Progenitor cell of endocrine pancreas (in vitro differentiated cells): ENCODE data around the gene CDH8. TPM values are rescaled to one million over a fixed set of nuclear protein-coding genes. Genes with fewer than 3 reads are reported as not detected.
"Not testable (repeated sequence)": the region's sequence is repeated elsewhere in the genome, so short reads cannot be mapped to it uniquely, and the experiment has no call there.

Source experiments
- DNase-seq: peaks from one replicate; pipeline ENCODE4 v3.0.0; 2021; ENCODE audit warnings: low spot score; ENCODE audit not compliant: unreplicated experiment
- H3K27ac Mint-ChIP-seq: 2 replicates; pipeline ENCODE4 v1.8.0; 2021; ENCODE audit warnings: mild to moderate bottlenecking, moderate library complexity, mixed read lengths
- H3K27me3 Mint-ChIP-seq: 2 replicates; pipeline ENCODE4 v1.8.0; 2021; ENCODE audit warnings: mixed read lengths
- H3K36me3 Mint-ChIP-seq: 2 replicates; pipeline ENCODE4 v1.8.0; 2022; ENCODE audit warnings: mixed read lengths; ENCODE audit not compliant: insufficient read depth
- H3K4me1 Mint-ChIP-seq: 2 replicates; pipeline ENCODE4 v1.8.0; 2021; ENCODE audit warnings: low read depth, mixed read lengths
- H3K4me3 Mint-ChIP-seq: 2 replicates; pipeline ENCODE4 v1.8.0; 2021; ENCODE audit warnings: low read depth, mild to moderate bottlenecking, moderate library complexity, mixed read lengths
- H3K9me3 Mint-ChIP-seq: 2 replicates; pipeline ENCODE4 v1.8.0; 2021; ENCODE audit warnings: low read depth, mixed read lengths
- CTCF ChIP-seq: fragments of 200-600 bp; sonication (generic); IDR thresholded peaks from one replicate; pipeline ENCODE4 v1.5.0; 2021; ENCODE audit warnings: antibody characterized with exemption, mild to moderate bottlenecking; ENCODE audit not compliant: unreplicated experiment
- total RNA-seq: library from RNA; stranded (reverse); gene quantifications from 2 replicates; pipeline ENCODE4 v1.2.1, GENCODE V29; 2021

Gene CDH8
- total RNA-seq, 1 donor from 2014 or later, result 3.1 TPM

- TF ChIP-seq CTCF, result no peak
- H3K27ac Mint-ChIP-seq, result no peak overlapping the region
- H3K27me3 Mint-ChIP-seq, result no peaks in the 10 kb centered on the region
- DNase-seq, result no peak
- H3K9me3 Mint-ChIP-seq, result no peaks in the 10 kb centered on the region
- H3K36me3 Mint-ChIP-seq, result no peaks in the 10 kb centered on the region
- no peak overlapping the region for H3K4me3 Mint-ChIP-seq
- H3K4me1 Mint-ChIP-seq, result no peaks in the 10 kb centered on the region
These were observed 228.7 kb downstream of the CDH8 start for GRCh38 chr16:61807551-61807950.

GRCh38 chr16:61801217-61801616 is 235.0 kb downstream of the CDH8 start:
- not testable (repeated sequence) for H3K36me3 Mint-ChIP-seq, H3K27ac Mint-ChIP-seq, H3K4me3 Mint-ChIP-seq

GRCh38 chr16:61798741-61799140 is 237.5 kb downstream of the CDH8 start:
- no peak for TF ChIP-seq CTCF
- Mint-ChIP-seq H3K4me3 (no peak overlapping the region), H3K4me1 (no peaks in the 10 kb centered on the region), H3K9me3 (peaks cover 4% of the 10 kb centered on the region), H3K27me3 (no peaks in the 10 kb centered on the region), H3K36me3 (no peaks in the 10 kb centered on the region), H3K27ac (no peak overlapping the region)
- no peak for DNase-seq

More at GRCh38 chr16:61801217-61801616, 235.0 kb downstream of the CDH8 start:
- not testable (repeated sequence) for H3K9me3 Mint-ChIP-seq, DNase-seq, H3K4me1 Mint-ChIP-seq, H3K27me3 Mint-ChIP-seq

GRCh38 chr16:61797961-61798507 is 238.2 kb downstream of the CDH8 start:
- H3K9me3 Mint-ChIP-seq, result peaks cover 4% of the 10 kb centered on the region
- no peaks in the 10 kb centered on the region for H3K4me1 Mint-ChIP-seq
- no peak for DNase-seq
- no peak overlapping the region for H3K27ac Mint-ChIP-seq
- H3K4me3 Mint-ChIP-seq, result no peak overlapping the region
- H3K36me3 Mint-ChIP-seq, result no peaks in the 10 kb centered on the region
- H3K27me3 Mint-ChIP-seq, result no peaks in the 10 kb centered on the region
- no peak for TF ChIP-seq CTCF

GRCh38 chr16:61797296-61797795 is 238.9 kb downstream of the CDH8 start:
- H3K27me3 Mint-ChIP-seq, result no peaks in the 10 kb centered on the region
- H3K9me3 Mint-ChIP-seq, result peaks cover 4% of the 10 kb centered on the region
- no peak for DNase-seq
- H3K27ac Mint-ChIP-seq, result no peak overlapping the region
- H3K4me3 Mint-ChIP-seq, result no peak overlapping the region
- no peaks in the 10 kb centered on the region for H3K36me3 Mint-ChIP-seq
- H3K4me1 Mint-ChIP-seq, result no peaks in the 10 kb centered on the region
- no peak for TF ChIP-seq CTCF

GRCh38 chr16:61792194-61792909 is 243.9 kb downstream of the CDH8 start:
- Mint-ChIP-seq H3K9me3 (no peaks in the 10 kb centered on the region), H3K36me3 (no peaks in the 10 kb centered on the region), H3K27ac (no peak overlapping the region), H3K27me3 (no peaks in the 10 kb centered on the region), H3K4me3 (no peak overlapping the region), H3K4me1 (no peaks in the 10 kb centered on the region)
- DNase-seq, result no peak
- TF ChIP-seq CTCF, result no peak
